ENCODE results near the gene SLC35E2B. TPM values are rescaled to one million over a fixed set of nuclear protein-coding genes. Genes with fewer than 3 reads are reported as not detected.
A peak's percentile ranks its signal among the peaks of the same experiment; 100 is the strongest.

The SLC35E2B gene
- total RNA-seq, 1 experiment from 2014 or later = 51.3 TPM

DNA sequence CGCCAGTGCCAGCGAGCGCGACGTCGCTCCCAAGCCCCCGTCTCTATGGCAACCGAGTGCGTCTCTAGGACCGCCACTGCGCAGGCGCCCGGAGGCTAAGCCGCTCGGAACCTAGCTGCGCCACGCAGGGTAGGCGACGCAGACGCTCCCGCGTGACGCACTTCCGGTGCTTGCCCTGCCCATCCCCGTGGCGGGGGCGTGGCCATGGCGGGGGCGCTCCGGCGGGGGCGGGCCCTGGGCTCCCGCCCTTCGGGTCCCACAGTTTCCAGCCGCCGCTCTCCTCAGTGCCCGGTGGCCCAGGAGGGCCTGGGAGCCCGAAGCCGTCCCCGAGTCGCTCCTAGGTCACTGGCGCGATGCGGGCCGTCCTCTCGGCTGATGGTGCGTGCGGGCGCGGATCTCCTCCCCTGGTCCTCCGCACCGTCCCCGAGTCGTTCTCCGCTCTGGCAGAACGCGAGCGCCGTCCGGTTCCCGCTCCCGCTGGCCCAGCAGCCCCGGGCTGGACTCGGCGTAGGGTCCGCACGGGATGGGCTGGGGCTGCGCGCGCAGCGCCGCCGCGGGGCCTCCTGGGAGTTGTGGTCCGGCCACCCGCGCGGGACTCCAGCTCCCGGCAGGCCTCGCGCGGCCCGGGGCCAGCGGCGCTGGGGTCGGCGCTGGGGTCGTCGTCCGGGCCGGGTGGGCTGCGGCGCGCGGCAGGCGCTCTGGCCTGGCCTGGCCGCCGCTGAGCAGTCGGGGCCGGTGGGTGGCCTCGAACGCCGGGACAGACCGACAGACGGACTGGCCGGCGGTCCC lies 77.1 kb downstream of the SLC35E2B start, which contains the start of gene MIB2 (continued):
- TF ChIP-seq, protein P1, sequence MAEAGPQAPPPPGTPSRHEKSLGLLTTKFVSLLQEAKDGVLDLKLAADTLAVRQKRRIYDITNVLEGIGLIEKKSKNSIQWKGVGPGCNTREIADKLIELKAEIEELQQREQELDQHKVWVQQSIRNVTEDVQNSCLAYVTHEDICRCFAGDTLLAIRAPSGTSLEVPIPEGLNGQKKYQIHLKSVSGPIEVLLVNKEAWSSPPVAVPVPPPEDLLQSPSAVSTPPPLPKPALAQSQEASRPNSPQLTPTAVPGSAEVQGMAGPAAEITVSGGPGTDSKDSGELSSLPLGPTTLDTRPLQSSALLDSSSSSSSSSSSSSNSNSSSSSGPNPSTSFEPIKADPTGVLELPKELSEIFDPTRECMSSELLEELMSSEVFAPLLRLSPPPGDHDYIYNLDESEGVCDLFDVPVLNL (CRISPR knock-in tag; IDR thresholded peaks at IDR 0.05; ENCODE audit: borderline replicate concordance, low read depth) = no peak
- TF ChIP-seq, protein P2, sequence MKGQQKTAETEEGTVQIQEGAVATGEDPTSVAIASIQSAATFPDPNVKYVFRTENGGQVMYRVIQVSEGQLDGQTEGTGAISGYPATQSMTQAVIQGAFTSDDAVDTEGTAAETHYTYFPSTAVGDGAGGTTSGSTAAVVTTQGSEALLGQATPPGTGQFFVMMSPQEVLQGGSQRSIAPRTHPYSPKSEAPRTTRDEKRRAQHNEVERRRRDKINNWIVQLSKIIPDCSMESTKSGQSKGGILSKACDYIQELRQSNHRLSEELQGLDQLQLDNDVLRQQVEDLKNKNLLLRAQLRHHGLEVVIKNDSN (CRISPR knock-in tag; IDR thresholded peaks at IDR 0.05) = peak; percentile 36
- TF ChIP-seq OVOL2 (CRISPR knock-in tag; IDR thresholded peaks at IDR 0.05; ENCODE audit: borderline replicate concordance) (no peak), GABPB1 (CRISPR knock-in tag; IDR thresholded peaks at IDR 0.05) (peak; percentile 85), IRF2 (CRISPR knock-in tag; IDR thresholded peaks at IDR 0.05; ENCODE audit: borderline replicate concordance, low read depth) (no peak), ZNF263 (CRISPR knock-in tag; IDR thresholded peaks at IDR 0.05; ENCODE audit: low read depth) (no peak), USF2 (CRISPR knock-in tag; IDR thresholded peaks at IDR 0.05) (peak; percentile 60), MXD4 (CRISPR knock-in tag; IDR thresholded peaks at IDR 0.05; ENCODE audit: borderline replicate concordance) (no peak), ZNF671 (CRISPR knock-in tag; IDR thresholded peaks at IDR 0.05) (no peak), KAT7 (CRISPR knock-in tag; IDR thresholded peaks at IDR 0.05; ENCODE audit: borderline replicate concordance) (peak; percentile 82; the same call in 1 of the 2 replicates), PREB (CRISPR knock-in tag; IDR thresholded peaks at IDR 0.05; ENCODE audit: borderline replicate concordance) (no peak), ZNF232 (CRISPR knock-in tag; IDR thresholded peaks at IDR 0.05) (no peak; the same call in 1 of the 2 replicates), CREM (CRISPR knock-in tag; IDR thresholded peaks at IDR 0.05) (peak; percentile 97), SP1 (CRISPR knock-in tag; conservative IDR thresholded peaks at IDR 0.05) (peak; percentile 95), ERG (CRISPR knock-in tag; IDR thresholded peaks at IDR 0.05) (no peak), ZBTB21 (CRISPR knock-in tag; IDR thresholded peaks at IDR 0.05; ENCODE audit: borderline replicate concordance) (no peak; the same call in 1 of the 2 replicates), SMAD3 (CRISPR knock-in tag; IDR thresholded peaks at IDR 0.05; ENCODE audit: borderline replicate concordance) (no peak), FOXP1 (CRISPR knock-in tag; IDR thresholded peaks at IDR 0.05; ENCODE audit: borderline replicate concordance) (peak; percentile 62), JAZF1 (CRISPR knock-in tag; IDR thresholded peaks at IDR 0.05) (no peak), ZNF317 (CRISPR knock-in tag; IDR thresholded peaks at IDR 0.05; ENCODE audit: borderline replicate concordance, low read depth) (no peak), TEAD4 (CRISPR knock-in tag; IDR thresholded peaks at IDR 0.05) (no peak), FOXP4 (CRISPR knock-in tag; IDR thresholded peaks at IDR 0.05) (no peak), ESRRA (CRISPR knock-in tag; IDR thresholded peaks at IDR 0.05; ENCODE audit: borderline replicate concordance) (peak; percentile 64; the same call in 1 of the 2 replicates)
- TF ChIP-seq, protein P3, sequence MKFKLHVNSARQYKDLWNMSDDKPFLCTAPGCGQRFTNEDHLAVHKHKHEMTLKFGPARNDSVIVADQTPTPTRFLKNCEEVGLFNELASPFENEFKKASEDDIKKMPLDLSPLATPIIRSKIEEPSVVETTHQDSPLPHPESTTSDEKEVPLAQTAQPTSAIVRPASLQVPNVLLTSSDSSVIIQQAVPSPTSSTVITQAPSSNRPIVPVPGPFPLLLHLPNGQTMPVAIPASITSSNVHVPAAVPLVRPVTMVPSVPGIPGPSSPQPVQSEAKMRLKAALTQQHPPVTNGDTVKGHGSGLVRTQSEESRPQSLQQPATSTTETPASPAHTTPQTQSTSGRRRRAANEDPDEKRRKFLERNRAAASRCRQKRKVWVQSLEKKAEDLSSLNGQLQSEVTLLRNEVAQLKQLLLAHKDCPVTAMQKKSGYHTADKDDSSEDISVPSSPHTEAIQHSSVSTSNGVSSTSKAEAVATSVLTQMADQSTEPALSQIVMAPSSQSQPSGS (CRISPR knock-in tag; IDR thresholded peaks at IDR 0.05; ENCODE audit: borderline replicate concordance, low read depth) = no peak
- TF ChIP-seq, protein P4, sequence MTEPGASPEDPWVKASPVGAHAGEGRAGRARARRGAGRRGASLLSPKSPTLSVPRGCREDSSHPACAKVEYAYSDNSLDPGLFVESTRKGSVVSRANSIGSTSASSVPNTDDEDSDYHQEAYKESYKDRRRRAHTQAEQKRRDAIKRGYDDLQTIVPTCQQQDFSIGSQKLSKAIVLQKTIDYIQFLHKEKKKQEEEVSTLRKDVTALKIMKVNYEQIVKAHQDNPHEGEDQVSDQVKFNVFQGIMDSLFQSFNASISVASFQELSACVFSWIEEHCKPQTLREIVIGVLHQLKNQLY (CRISPR knock-in tag; IDR thresholded peaks at IDR 0.05) = no peak
